Esophagus squamous epithelium (tissue), 4 donors: ENCODE results near the gene HAPLN3.

Experiments
- CTCF ChIP-seq, 6 experiments: fragments of 450-650 bp in 4 of 6; fragments of 200-600 bp in 2 of 6; sonication (generic) in 2 of 6; IDR thresholded peaks; one replicate each; pipeline ENCODE4 v1.5.1; 2016 to 2019; ENCODE audit warnings: antibody characterized with exemption in 6 of 6, mild to moderate bottlenecking in 4 of 6, moderate library complexity in 4 of 6
- POLR2A ChIP-seq, 4 donors: fragments of 450-650 bp; IDR thresholded peaks; one replicate each; pipeline ENCODE4 v1.6.1; 2017; ENCODE audit warnings: antibody characterized with exemption in 4 of 4, mild to moderate bottlenecking in 4 of 4, moderate library complexity in 3 of 4

GRCh38 chr15:88860212-88860611 is 35.1 kb downstream of the HAPLN3 start:
- TF ChIP-seq CTCF (IDR thresholded peaks at IDR 0.05), result no peak
- TF ChIP-seq POLR2A (IDR thresholded peaks at IDR 0.05), result no peak
